B cell (primary cell): ENCODE results near the gene GNPDA2. TPM values are rescaled to one million over a fixed set of nuclear protein-coding genes. Genes with fewer than 3 reads are reported as not detected.

Source experiments
- ATAC-seq: fragments of 200-7000 bp; cut with Tn5 transposase; one replicate; pipeline ENCODE4 v1.10.0; 2021; ENCODE audit warnings: low read depth, mild to moderate bottlenecking, moderate number of reproducible peaks, moderate library complexity
- CTCF ChIA-PET: fragments of 350-600 bp; sonication (Branson Sonifier 250); formaldehyde crosslinking; loops from one replicate; lab custom pipeline; 2021; ENCODE audit warnings: antibody characterized with exemption, inconsistent platforms; lab: Charles Lee
- POLR2A ChIA-PET: fragments of 350-600 bp; sonication (Branson Sonifier 250); formaldehyde crosslinking; loops from one replicate; lab custom pipeline; 2021; ENCODE audit warnings: antibody characterized with exemption; lab: Charles Lee
- DNase-seq: peaks from one replicate; pipeline ENCODE4 v3.0.0; 2013
- H2AFZ ChIP-seq: 2 replicates; pipeline ENCODE4 v1.6.1; 2012; ENCODE audit warnings: mild to moderate bottlenecking, low read depth, low read length; ENCODE audit not compliant: insufficient read depth, poor library complexity, severe bottlenecking
- H3K27ac ChIP-seq, 2 donors: 1 replicate in 1 of 2; 2 replicates in 1 of 2; pipeline ENCODE4 v1.5.1; 2012 to 2013; ENCODE audit warnings: low read length in 2 of 2, mild to moderate bottlenecking in 2 of 2, moderate library complexity in 1 of 2
- H3K27me3 ChIP-seq, 4 experiments: fragments of 200-600 bp in 1 of 4; sonication (generic) in 1 of 4; replicated peaks in 1 of 4; 1 replicate in 2 of 4; 2 replicates in 2 of 4; pipeline versions ENCODE4 v1.6.1 to v1.7.0; 2013 to 2016; ENCODE audit warnings: low read length in 3 of 4, mild to moderate bottlenecking in 2 of 4, mixed read lengths in 1 of 4, moderate library complexity in 1 of 4; ENCODE audit not compliant: insufficient read depth in 4 of 4, control insufficient read depth in 3 of 4; ENCODE audit errors: control extremely low read depth in 1 of 4
- H3K36me3 ChIP-seq, 2 experiments: replicated peaks in 1 of 2; 1 replicate in 1 of 2; 2 replicates in 1 of 2; pipeline versions ENCODE4 v1.6.1 to v1.7.1; 2013; ENCODE audit warnings: low read length in 1 of 2; ENCODE audit not compliant: insufficient read depth in 2 of 2, control insufficient read depth in 1 of 2; ENCODE audit errors: control extremely low read depth in 1 of 2, extremely low read depth in 1 of 2
- H3K4me1 ChIP-seq, 2 donors: fragments of 200-600 bp in 1 of 2; sonication (generic) in 1 of 2; 1 replicate in 1 of 2; 2 replicates in 1 of 2; pipeline versions ENCODE4 v1.5.1 to v1.6.1; 2013 to 2017; ENCODE audit warnings: low read length in 2 of 2; ENCODE audit not compliant: control insufficient read depth in 2 of 2, insufficient read depth in 2 of 2
- H3K4me2 ChIP-seq: replicated peaks from 2 replicates; pipeline ENCODE3; 2012; ENCODE audit warnings: mild to moderate bottlenecking, low read depth, low read length; ENCODE audit not compliant: poor library complexity, severe bottlenecking
- H3K4me3 ChIP-seq, 5 experiments: fragments of 200-600 bp in 1 of 5; sonication (generic) in 1 of 5; 1 replicate in 3 of 5; 2 replicates in 2 of 5; pipeline versions ENCODE4 v1.5.1 to v1.7.0; 2011 to 2016; ENCODE audit warnings: low read length in 4 of 5, mild to moderate bottlenecking in 4 of 5, low read depth in 2 of 5, control low read depth in 1 of 5, moderate library complexity in 1 of 5; ENCODE audit not compliant: insufficient read depth in 1 of 5; ENCODE audit errors: control extremely low read depth in 1 of 5, extremely low read depth in 1 of 5
- H3K79me2 ChIP-seq: fragments of 200-600 bp; sonication (generic); one replicate; pipeline ENCODE4 v1.6.0; 2016; ENCODE audit warnings: low read length; ENCODE audit not compliant: control insufficient read depth, insufficient read depth
- H3K9ac ChIP-seq: fragments of 200-600 bp; sonication (generic); 2 replicates; pipeline ENCODE4 v1.6.1; 2017; ENCODE audit warnings: mild to moderate bottlenecking, low read length, moderate library complexity
- H3K9me3 ChIP-seq, 3 donors: one replicate each; pipeline versions ENCODE4 v1.6.1 to v1.7.1; 2013; ENCODE audit warnings: low read length in 2 of 3; ENCODE audit not compliant: control insufficient read depth in 2 of 3, insufficient read depth in 1 of 3; ENCODE audit errors: control extremely low read depth in 1 of 3
- H4K20me1 ChIP-seq: 2 replicates; pipeline ENCODE4 v1.6.0; 2012; ENCODE audit warnings: mild to moderate bottlenecking, low read length; ENCODE audit not compliant: insufficient read depth, control insufficient read depth, poor library complexity, severe bottlenecking
- H3K27ac Mint-ChIP-seq: one replicate; pipeline ENCODE4 v1.8.0; 2021; ENCODE audit warnings: mixed read lengths
- H3K27me3 Mint-ChIP-seq: one replicate; pipeline ENCODE4 v1.8.0; 2021; ENCODE audit warnings: mixed read lengths
- H3K4me1 Mint-ChIP-seq: one replicate; pipeline ENCODE4 v1.8.0; 2021; ENCODE audit warnings: mixed read lengths
- H3K4me3 Mint-ChIP-seq: one replicate; pipeline ENCODE4 v1.8.0; 2021; ENCODE audit warnings: mixed read lengths
- H3K9me3 Mint-ChIP-seq: one replicate; pipeline ENCODE4 v1.8.0; 2022; ENCODE audit warnings: mixed read lengths; ENCODE audit not compliant: insufficient read depth
- EZH2 ChIP-seq: IDR thresholded peaks from 2 replicates; pipeline ENCODE4 v1.6.1; 2012; ENCODE audit warnings: borderline replicate concordance, low read depth, mild to moderate bottlenecking, moderate library complexity, low read length; ENCODE audit not compliant: insufficient read depth, poor library complexity, severe bottlenecking
- WGBS: methylation state at CpG from one replicate; pipeline ENCODE4 v1.1.5; 2013; ENCODE audit warnings: missing lambda C conversion rate; ENCODE audit not compliant: insufficient coverage; 5-methylcytosine and 5-hydroxymethylcytosine counted together
- intact Hi-C: fragments of 100-400 bp; cut with micrococcal nuclease; formaldehyde crosslinking; loops from one replicate; pipeline ENCODE4 v1.10.0; 2022
- polyA plus RNA-seq: library from polyadenylated mRNA; depleted of rRNA; stranded (reverse); fragments of >200 nt; gene quantifications from 2 replicates; pipeline ENCODE4 v1.2.3, GENCODE V29; 2012
- total RNA-seq, 2 donors: library from RNA; stranded (reverse); fragments of 120-200 nt in 1 of 2; gene quantifications; 1 replicate in 1 of 2; 2 replicates in 1 of 2; pipeline versions ENCODE4 v1.2.3 to v1.2.4, GENCODE V29; 2013 to 2022
- TF ChIP-seq, protein P1 (sequence below): fragments of 200-600 bp; IDR thresholded peaks from one replicate; pipeline ENCODE4 v1.8.0; 2022; ENCODE audit warnings: antibody characterized with exemption, mild to moderate bottlenecking

Gene GNPDA2
- total and polyA plus RNA-seq, 2 donors (not counting 1 experiment from before 2014, with no cell fraction given), result 8.1 to 15.5 TPM

DNA sequence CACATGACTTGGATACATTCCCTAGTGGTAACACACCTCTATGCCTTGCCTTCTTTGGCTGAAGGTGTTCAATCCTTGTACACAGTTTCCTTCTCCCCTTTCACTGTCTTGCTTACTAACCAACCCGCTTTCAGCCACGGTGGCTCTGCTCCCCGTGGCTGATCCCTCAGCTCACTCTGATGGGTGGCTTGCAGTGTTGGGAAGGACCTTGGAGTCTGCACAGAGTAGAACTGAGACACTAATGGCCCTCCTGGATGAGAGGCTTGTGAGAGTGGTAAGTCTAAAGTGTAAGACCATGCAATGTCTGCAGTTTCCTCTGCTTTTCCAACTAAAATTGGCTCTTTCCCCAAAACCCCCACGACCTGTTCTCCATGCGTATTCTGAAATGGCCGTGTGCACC, 46.0 kb upstream of the GNPDA2 start:
- Histone ChIP-seq H3K9me3 (no peaks in the 10 kb centered on the region), H3K9ac (no peak overlapping the region), H3K4me2 (no peak overlapping the region), H3K36me3 (no peaks in the 10 kb centered on the region), H3K79me2 (no peaks in the 10 kb centered on the region), H3K27ac (no peak overlapping the region), H3K27me3 (no peaks in the 10 kb centered on the region), H2AFZ (no peak overlapping the region), H4K20me1 (no peaks in the 10 kb centered on the region), H3K4me3 (no peak overlapping the region), H3K4me1 (no peaks in the 10 kb centered on the region)
- ChIA-PET CTCF (no interaction called here), POLR2A (no interaction called here)
- H3K27me3 Mint-ChIP-seq, result peaks cover 12% of the 10 kb centered on the region
- H3K4me3 Mint-ChIP-seq, result no peak overlapping the region
- DNase-seq (no peak), ATAC-seq (no peak)
- intact Hi-C loops, result no loop called here
- 94% methylated on average over 5 of the region's 6 CpGs for WGBS
- H3K4me1 Mint-ChIP-seq, result no peaks in the 10 kb centered on the region
- H3K27ac Mint-ChIP-seq, result no peak overlapping the region
- H3K9me3 Mint-ChIP-seq, result peaks cover 4% of the 10 kb centered on the region
- TF ChIP-seq, protein P1, sequence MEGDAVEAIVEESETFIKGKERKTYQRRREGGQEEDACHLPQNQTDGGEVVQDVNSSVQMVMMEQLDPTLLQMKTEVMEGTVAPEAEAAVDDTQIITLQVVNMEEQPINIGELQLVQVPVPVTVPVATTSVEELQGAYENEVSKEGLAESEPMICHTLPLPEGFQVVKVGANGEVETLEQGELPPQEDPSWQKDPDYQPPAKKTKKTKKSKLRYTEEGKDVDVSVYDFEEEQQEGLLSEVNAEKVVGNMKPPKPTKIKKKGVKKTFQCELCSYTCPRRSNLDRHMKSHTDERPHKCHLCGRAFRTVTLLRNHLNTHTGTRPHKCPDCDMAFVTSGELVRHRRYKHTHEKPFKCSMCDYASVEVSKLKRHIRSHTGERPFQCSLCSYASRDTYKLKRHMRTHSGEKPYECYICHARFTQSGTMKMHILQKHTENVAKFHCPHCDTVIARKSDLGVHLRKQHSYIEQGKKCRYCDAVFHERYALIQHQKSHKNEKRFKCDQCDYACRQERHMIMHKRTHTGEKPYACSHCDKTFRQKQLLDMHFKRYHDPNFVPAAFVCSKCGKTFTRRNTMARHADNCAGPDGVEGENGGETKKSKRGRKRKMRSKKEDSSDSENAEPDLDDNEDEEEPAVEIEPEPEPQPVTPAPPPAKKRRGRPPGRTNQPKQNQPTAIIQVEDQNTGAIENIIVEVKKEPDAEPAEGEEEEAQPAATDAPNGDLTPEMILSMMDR, result no peak

GRCh38 chr4:44771789-44772188, 45.4 kb upstream of the GNPDA2 start:
- TF ChIP-seq EZH2, result no peak
- TF ChIP-seq, protein P1, result no peak
- no peak overlapping the region for H3K9ac ChIP-seq
- peaks cover 4% of the 10 kb centered on the region for H3K9me3 Mint-ChIP-seq
- H3K4me3 ChIP-seq, result no peak overlapping the region
- H3K36me3 ChIP-seq, result no peaks in the 10 kb centered on the region
- CTCF ChIA-PET, result no interaction called here
- H2AFZ ChIP-seq, result no peak overlapping the region
- H3K27me3 ChIP-seq, result no peaks in the 10 kb centered on the region
- no peaks in the 10 kb centered on the region for H3K4me1 Mint-ChIP-seq
- no peaks in the 10 kb centered on the region for H3K4me1 ChIP-seq
- H3K27me3 Mint-ChIP-seq, result peaks cover 12% of the 10 kb centered on the region
- no peak overlapping the region for H3K27ac Mint-ChIP-seq
- no peak overlapping the region for H3K27ac ChIP-seq
- ATAC-seq (no peak), DNase-seq (no peak)
- H3K4me2 ChIP-seq, result no peak overlapping the region
- no peaks in the 10 kb centered on the region for H3K9me3 ChIP-seq
- POLR2A ChIA-PET, result no interaction called here
- no peaks in the 10 kb centered on the region for H3K79me2 ChIP-seq
- H3K4me3 Mint-ChIP-seq, result no peak overlapping the region
- no CpG with 5 or more reads among the region's 1 CpG for WGBS
- intact Hi-C loops, result no loop called here
- H4K20me1 ChIP-seq, result no peaks in the 10 kb centered on the region
